GM18526 (cell line): Measurements from ENCODE around the gene IL10RB.

ENCODE experiments used
- POLR2A ChIP-seq: IDR thresholded peaks from 3 replicates; pipeline ENCODE4 v1.6.1; 2011; ENCODE audit not compliant: insufficient read length; ENCODE audit errors: extremely low read depth

Gene IL10RB

GRCh38 chr21:33283203-33283602 is 17.0 kb downstream of the IL10RB start:
- TF ChIP-seq POLR2A: no peak

- TF ChIP-seq POLR2A: no peak
Measured at GRCh38 chr21:33286076-33286475, 19.9 kb downstream of the IL10RB start.

- no peak for TF ChIP-seq POLR2A
Measured at GRCh38 chr21:33286600-33287456, 20.7 kb downstream of the IL10RB start.

GRCh38 chr21:33289199-33289819 is 23.1 kb downstream of the IL10RB start:
- TF ChIP-seq POLR2A: no peak

- TF ChIP-seq POLR2A: no peak
Measured at GRCh38 chr21:33290441-33290840, 24.3 kb downstream of the IL10RB start.

GRCh38 chr21:33291686-33292085 is 25.5 kb downstream of the IL10RB start:
- TF ChIP-seq POLR2A: no peak

GRCh38 chr21:33292724-33293123 is 26.6 kb downstream of the IL10RB start:
- TF ChIP-seq POLR2A: no peak

GRCh38 chr21:33293136-33293535 is 27.0 kb downstream of the IL10RB start:
- no peak for TF ChIP-seq POLR2A

GRCh38 chr21:33293811-33294216 is 27.6 kb downstream of the IL10RB start:
- no peak for TF ChIP-seq POLR2A

- no peak for TF ChIP-seq POLR2A
Measured at GRCh38 chr21:33296156-33296555, 30.0 kb downstream of the IL10RB start.

- TF ChIP-seq POLR2A: peak; percentile 20
Measured at GRCh38 chr21:33299181-33299752, 33.1 kb downstream of the IL10RB start.

GRCh38 chr21:33300701-33301631 is 34.8 kb downstream of the IL10RB start:
- TF ChIP-seq POLR2A: no peak

- no peak for TF ChIP-seq POLR2A
Measured at GRCh38 chr21:33301632-33302002, 35.5 kb downstream of the IL10RB start.

GRCh38 chr21:33302055-33302454 is 35.9 kb downstream of the IL10RB start:
- TF ChIP-seq POLR2A: no peak

GRCh38 chr21:33302796-33303195 is 36.6 kb downstream of the IL10RB start:
- no peak for TF ChIP-seq POLR2A

- TF ChIP-seq POLR2A: no peak
Measured at GRCh38 chr21:33305344-33305671, 39.1 kb downstream of the IL10RB start.

- no peak for TF ChIP-seq POLR2A
Measured at GRCh38 chr21:33305938-33306337, 39.8 kb downstream of the IL10RB start.
